Measurements from ENCODE around the gene HELZ.
"Not testable (repeated sequence)": the region's sequence is repeated elsewhere in the genome, so short reads cannot be mapped to it uniquely, and the experiment has no call there.

The HELZ gene

DNA sequence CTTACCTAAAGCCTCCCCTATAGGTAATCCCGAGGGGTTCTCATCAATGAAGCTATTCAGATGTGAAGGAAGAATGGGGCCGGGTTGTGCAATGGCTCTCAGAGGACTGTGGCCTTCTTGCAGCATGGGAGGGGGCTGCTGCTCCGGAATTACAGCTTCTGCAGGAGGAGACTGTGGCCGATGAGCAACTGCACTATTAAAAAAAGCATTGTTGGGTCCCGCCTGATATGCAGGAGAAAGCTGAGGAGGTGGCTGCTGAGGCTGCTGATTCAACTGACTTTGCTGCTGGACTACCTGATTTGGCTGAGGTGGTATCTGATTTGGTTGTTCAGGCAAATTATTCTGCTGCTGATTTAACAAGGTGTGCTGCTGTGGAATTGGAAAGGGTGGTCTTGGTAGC lies 135.9 kb downstream of the HELZ start:
- FAIRE-seq: no peak

DNA sequence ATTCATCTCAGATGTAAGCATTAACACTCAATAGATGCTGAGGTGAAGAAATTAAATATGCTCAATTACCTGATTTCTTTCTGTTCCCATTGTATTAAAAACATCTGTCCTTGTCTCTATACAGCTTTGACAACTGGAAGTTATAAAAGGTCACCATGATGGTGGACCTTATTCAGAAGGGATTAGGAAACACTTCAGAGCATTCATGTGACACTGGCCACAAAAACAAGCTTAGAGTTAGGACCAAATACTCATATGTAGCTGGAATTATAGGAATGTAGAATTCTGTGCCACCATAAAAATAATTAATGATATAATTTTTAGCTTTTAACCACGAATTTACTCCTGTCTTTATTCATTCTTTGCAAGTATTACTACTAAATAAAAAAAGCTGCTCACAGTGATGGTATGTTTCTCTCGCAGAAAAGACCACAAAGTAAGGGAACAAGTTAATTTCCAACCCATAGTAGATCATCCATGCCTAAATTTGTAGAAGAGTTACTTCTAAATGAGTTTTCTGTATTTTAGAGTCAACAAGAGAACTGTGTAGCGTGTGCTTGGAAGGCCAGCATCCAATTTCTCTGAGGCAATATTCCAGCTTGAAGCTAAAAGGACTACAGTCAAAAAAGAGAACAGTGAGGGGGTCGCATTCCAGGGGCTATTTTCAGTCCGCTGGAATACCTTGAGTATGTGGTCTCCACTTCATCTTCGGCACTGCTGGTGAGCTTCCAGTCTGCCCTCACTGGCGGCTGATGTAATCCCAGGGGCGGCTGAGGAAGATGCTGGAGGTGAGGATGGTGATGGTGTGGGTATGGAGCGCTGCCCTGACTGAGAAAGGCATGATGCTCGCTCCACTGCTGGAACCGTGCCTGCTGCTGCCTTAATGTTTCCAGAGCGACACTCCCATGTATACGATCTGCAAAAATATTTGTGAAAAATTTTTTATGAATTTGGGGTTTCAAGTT lies 136.9 kb downstream of the HELZ start:
- FAIRE-seq: no peak

DNA sequence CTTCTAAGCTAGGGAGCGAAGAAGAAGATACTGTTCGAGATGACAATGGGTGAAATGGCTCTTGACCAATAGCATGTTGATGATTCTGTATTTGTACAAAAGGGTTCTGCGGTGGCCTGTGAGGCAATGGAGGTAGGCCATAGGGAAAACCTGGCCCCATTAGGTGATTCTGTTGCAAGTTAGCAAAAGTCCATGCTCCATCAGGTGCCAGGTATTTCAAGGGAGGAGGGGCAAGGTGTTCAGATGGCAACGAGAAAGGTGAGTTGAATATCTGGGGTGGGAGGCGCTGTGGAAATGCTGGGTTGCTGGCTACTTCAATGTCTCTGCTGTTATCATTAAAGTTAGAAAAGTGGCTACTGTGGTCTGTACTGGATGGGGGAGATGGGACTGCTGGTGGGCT lies 137.8 kb downstream of the HELZ start:
- FAIRE-seq: no peak

DNA sequence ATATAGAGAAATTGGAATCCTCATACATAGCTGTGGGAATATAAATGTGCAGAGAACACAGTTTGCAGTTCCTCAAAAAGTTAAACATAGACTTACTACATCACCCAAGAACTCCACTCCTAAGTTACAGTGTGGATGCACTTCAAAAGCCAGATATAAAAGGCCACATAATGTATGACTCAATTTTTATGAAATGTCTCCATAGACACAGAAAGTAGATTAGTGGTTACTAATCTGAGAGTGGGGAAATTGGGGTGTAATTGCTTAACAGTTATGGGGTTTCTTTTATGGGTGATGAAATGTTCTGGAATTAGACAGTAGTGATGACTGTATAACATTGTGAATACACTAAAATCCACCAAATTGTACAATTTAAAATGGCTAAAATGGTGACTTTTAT lies 139.8 kb downstream of the HELZ start:
- FAIRE-seq: no peak

DNA sequence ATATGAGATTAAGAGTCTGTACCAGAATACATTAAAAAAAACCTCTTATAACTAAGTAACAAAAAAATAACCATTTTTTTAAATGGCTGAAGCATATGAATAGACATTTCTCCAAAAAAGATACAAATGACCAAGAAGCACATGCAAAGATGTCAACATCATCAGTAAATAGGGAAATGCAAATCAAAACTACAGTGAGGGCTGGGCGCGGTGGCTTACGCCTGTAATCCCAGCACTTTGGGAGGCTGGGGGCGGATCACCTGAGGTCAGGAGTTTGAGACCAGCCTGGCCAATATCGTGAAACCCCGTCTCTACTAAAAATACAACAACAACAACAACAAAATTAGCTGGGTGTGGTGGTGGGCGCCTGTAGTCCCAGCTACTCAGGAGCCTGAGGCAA lies 140.4 kb downstream of the HELZ start:
- FAIRE-seq: not testable (repeated sequence)

DNA sequence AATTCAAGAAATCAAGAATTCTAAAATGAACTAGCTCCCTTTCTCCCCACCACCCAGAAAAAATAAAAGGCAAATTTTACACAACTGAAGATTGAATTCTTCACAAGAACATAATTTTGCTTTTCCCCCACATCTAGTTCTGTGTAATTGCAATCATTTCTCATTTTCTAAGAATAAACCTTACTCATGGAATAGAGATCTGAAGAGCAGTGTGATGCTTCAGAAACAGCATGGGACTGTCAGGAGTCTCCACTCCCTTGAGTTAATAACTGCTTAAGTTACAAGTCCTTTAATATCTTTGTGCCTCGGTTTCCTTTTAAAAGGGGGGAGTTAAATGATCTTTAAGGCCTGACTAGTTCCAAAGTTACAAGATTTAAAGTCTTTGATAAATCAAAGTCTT lies 147.0 kb downstream of the HELZ start:
- no peak for FAIRE-seq

DNA sequence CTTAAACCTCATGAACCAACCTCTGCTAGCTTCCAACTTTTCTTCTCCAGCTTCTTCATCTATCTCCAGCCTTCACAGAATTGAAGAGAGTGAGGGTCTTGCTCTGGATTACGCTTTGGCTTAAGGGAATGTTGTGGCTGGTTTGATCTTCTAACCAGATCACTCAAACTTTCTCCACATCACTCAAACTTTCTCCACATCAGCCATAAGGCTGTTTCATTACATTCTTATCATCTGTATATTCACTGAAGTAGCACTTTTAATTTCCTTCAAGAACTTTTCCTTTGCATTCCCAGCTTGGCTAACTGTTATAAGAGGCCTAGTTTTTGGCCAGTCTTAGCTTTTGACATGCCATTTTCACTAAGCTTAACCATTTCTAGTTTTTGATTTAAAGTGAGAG lies 148.4 kb downstream of the HELZ start:
- no peak for FAIRE-seq

DNA sequence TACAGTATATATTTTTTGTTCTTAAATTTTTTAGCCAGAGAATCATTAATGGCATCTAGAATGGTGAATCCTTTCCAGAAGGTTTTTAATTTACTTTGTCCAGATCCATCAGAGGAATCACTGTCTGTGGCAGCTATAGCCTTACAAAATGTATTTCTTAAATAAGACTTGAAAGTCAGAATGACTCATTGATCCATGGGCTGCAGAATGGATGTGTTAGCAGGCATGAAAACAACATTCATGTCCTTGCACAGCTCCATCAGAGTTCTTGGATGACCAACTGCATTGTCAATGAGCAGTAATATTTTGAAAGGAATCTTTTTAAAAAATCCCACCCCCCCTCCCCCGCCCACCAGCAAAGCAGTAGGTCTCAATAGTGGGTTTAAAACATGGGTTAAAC lies 149.2 kb downstream of the HELZ start:
- no peak for FAIRE-seq

DNA sequence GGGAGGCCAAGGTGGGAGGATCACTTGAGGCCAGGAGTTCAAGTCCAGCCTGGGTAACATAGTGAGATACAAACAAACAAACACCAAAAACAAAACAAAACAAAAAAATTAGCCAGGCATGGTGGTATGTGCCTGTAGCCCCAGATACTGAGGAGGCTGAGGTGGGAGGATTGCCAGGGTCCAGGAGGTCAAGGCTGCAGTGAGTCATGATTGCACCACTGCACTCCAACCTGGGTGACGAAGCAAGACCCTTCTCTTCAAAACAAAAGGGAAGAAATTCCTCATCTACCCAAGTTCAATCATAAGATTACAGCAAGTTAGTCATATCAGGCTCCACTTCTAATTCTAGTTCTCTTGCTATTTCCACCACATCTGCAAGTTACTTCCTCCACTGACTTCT lies 149.7 kb downstream of the HELZ start:
- not testable (repeated sequence) for FAIRE-seq

DNA sequence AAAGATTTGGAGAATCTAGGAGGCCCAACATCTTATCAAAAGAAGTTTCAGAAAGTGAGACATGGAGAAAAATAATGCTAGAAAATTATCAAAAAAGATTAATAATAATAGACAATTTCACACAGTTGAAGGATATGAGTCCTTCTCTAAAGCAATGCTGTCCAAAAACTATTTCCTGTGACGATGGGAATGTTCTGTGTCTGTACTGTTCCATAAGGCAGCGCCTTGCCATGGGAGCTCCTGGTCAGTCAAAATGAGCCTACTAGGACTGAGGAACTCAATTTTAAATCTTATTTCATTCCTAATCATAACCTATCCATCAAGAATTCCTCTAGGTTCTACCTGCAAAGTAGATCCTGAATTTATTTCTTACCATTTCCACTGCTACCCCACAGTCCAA lies 151.6 kb downstream of the HELZ start:
- no peak for FAIRE-seq

DNA sequence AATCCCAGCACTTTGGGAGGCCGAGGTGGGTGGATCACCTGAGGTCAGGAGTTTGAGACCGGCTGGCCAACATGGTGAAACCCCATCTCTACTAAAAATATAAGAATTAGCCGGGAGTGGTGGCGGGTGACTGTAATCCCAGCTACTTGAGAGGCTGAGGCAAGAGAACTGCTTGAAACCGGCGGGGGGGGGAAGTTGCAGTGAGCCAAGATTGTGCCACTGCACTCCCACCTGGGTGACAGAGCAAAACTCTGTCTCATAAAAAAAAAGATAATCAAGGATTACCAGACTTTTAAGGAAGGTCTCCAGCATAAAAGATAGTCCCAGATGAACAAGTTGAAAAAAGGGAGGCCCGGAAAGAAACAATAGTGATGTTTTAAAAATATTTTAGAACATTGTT lies 152.3 kb downstream of the HELZ start:
- not testable (repeated sequence) for FAIRE-seq

DNA sequence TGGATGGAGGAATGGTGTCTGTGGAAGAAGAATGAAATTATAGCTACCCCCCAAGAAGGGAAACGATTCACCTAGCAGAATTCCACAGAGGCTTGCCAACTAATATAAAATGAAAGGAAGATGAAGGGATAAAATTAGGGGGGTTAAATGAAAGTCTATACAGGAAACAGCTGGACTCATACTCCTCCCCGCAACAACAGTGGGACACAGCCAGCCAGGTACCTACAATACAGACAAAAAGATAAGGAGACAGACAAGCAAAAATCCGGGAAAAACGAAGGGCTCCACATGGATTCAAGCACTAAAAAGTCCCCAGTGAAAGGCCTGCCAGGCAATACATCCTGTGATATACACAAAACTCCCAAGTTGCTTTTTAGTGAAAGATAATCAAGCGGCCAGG lies 152.7 kb downstream of the HELZ start:
- FAIRE-seq: no peak

DNA sequence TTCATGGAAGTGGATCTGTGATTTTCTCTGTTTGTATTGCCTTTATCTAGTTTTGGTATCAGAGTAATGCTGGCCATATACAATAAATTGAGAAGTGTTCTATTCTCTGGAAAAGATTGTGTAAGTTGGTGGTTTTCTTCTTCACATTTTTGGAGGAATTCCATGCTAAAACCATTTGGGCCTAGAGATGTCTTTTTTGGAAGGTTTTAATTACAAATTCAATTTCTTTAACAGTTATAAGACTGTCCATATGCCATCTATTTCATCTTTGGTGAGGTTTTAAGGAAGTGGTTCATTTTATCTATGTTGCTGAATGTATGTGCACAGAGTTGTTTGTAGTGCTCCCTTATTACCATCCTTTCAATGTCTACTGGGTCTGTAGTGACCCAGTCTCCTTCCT lies 154.7 kb downstream of the HELZ start:
- FAIRE-seq: no peak

DNA sequence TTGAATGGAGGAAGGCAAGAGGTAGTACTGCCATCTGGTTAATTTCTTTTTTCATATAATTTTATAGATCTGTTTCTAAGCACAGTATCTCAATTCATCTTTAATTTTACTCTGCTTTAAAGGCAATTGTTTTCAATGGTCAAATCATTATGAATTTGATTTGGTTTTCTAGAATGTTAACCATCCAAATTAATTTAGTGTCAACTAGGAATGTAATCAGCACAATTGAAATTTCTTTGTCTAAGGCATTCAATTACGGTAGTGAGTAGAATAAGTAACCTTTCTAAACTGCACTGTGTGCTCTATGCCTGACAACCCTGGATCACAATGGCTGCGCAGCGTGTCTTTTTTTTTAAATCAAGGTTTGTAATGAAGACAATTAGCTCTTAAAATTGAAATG lies 156.4 kb downstream of the HELZ start:
- FAIRE-seq: no peak

DNA sequence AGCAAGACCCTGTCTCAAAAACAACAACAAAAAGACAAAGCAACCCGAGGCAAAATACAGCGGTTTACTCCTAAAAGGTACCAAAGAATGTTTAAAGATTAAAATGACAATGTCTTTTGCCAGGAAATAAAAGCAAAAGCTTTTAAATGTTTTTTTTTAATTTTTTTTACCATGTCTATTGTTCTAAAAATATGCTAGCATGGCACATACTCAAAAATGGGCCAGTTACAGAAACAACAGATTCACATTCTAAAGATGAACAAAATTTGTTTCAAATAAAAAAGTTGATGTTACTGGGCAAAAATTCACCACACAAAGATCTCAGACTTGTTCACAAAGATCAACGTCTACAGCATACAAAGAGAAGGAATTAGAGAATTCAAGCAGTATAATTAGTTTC lies 159.6 kb downstream of the HELZ start:
- no peak for FAIRE-seq

DNA sequence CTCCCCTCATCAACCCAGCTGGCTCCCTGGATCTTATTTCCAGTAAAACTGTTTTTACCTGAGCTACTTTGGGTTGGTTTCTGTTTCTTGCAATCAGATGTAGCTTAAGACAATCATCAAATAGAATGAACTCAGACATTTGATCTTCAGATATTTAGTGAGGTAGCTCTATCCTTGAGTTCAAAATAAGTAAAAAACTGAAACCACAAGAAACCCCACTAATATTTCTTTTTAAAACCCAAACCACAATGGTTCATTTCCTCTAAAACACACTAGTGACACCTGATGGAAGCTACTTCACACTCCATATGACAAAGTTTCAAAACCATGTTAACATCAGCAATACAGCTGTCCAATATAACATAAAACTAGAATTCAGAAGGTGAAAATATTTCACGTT lies 162.9 kb downstream of the HELZ start:
- FAIRE-seq: no peak

DNA sequence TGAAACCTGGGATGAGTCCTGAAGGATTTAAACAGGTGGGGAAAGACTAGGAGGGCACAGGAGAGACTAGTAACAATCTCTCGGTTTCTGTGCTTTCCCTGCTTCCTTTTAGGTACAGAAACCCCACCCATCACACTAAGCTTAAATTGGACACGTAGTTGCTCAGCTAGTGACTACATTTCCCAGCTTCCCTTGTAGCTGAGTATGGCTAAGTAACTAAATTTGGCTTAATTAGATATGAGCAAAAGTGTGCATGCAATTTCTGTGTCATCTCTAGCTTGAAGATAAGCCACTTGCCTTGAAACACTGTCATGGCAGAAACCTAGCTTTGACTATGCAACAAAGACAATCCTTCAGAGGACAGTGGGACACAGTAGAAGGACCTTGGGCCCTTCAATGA lies 164.2 kb downstream of the HELZ start:
- no peak for FAIRE-seq

DNA sequence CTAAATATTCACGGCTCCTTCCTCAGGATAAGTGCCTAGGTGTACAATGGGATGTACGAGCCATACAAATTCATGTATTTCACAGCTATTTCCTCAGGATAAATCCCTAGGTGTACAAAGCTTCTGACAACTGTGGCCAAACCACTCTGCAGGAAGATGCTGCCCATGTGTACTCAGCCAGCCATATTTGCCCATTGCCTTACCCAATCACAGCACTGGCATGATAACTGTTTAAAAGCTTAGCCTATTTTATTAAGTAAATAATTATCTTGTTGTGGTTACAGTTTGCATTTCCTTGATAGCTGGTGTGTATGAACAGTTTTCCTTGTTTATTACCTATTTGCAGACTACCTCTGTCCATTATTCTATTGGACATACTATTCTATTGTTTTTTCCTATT lies 165.5 kb downstream of the HELZ start:
- no peak for FAIRE-seq

DNA sequence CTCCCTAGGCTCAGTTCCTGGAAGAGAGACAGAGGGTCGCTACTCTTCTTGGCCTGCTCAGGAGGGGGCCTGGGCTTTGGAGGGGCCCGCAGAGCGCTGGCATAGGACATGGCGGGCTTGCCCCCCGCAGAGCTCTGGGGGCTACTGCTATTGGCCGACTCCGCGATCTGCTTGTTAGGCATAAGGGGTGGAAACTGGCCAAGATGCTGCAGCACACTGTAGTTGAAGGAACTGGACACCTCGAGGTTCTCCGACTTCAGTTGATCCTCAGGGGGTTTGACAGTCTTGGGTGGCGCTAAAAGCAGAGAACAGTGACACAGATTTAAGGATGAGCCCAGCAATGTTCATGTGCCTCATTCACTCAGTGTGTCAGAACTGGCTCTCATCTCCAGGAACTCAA lies 166.7 kb downstream of the HELZ start:
- FAIRE-seq: no peak

DNA sequence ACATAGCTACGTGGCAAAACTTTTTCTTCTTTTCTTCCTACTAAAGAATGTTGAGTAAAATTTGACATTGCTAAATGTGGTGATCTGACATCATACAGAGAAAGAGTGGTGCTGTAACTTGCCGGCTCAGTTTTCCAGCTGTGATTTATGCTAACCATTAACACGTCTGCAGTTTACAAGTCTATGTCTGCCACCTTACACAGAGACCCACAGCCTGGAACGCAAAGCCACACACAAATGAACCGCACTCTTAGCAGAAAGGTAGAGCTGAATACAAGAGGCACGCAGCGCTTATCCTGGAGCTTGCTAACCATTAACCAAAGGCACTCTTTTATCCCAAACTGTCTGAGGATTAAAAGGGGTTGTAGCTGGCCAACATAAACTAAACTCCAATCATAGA lies 168.7 kb downstream of the HELZ start:
- FAIRE-seq: no peak

DNA sequence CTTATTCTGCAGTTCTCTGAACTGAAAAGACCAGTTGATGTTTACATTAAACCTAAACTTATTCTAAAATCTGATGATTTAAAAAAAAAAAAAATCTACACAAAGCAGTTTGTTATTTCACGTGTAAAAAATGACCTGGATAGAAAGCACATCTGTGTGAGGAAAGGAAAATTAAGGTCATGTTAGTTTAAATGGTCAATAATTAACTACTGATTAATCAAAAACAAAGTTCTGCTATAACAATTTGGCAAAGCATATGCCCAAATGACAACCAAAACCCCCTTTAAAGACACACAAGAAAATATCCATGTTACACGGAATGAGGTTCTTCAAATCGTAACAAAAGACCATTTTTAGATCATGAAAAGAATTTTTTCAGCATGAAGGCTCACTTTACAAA lies 170.2 kb downstream of the HELZ start:
- FAIRE-seq: no peak

DNA sequence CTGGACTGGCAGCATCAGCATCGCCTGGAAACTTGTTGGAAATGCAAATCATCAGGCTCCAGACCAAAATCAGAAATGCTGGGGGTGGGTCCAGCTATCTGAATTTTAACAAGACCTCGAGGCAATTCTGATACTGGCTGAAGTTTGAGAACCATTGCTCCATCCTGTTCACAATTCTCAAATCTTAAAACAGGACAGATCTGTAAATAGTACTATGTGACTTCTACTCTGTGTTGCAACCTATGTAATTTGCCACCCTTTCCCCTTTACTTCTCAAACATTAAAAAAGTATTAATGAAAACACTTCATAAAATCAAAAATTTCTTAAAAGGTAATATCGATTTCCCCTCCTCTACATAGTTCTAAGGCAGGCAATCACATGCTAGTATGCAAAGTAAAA lies 172.1 kb downstream of the HELZ start:
- FAIRE-seq: no peak

DNA sequence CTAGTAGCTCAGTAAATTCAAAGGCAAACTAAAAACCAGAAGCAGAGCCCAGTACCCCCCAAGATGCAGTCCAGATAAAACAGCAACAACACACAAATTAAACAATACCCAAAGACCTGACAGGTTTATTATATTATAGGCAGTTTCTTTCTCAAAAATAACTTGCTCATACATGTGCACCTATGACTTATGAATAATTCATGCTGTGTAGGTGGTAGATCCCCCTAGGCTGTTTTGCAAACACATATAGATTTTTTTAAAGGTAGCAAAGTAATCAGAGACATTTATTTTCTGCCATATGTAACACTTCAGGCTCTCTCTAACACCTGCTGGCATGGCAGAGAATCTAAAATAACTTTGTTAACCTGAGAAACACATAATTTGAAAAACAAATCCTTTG lies 173.4 kb downstream of the HELZ start:
- FAIRE-seq: no peak

DNA sequence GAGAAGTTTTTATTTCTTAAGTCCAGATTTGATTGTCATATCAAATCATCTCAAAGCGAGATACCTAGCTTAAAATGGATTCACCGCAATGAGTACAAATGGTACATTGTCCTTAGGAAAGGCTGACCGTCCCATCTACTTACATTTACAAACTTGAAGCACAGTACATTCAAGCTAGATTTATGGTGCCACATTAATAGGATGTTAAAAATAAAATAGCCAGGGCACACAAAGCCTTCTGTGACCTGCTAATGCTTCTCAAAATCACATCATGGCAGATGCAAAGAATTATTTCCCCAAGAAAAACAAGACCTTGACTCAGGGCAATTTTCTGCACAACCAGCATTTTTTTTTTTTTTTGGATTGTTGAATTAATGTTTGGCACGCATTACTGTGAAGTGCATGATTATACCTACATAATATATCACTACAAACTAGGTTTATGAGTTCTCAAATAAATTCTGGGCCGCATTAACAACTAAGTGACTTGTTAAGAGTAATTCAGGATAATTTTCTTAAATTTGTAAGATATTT lies 175.3 kb downstream of the HELZ start:
- FAIRE-seq: no peak

DNA sequence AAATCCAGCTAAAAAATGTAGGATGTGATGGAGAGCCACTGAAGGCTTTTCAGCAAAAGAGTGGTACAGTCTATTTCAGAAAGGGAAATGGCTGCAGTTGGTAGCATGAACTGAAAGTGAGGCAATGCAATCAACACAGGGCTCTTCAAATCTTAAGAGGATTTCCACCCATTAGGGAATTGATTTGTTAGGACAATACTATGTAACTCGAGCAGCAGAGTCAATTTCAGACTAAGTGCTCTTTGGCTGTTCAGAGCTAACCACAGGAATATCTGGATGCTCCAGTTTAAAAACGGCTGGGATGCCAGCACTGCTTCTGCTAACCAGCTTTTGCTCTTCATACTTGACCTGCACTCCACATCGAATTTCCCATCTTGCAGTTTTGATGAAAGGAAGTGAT lies 176.0 kb downstream of the HELZ start:
- FAIRE-seq: no peak

Measured in colon (tissue), 2 donors.